Gastrocnemius medialis (tissue), 4 donors: ENCODE measurements around the gene ZCCHC24. TPM values are rescaled to one million over a fixed set of nuclear protein-coding genes. Genes with fewer than 3 reads are reported as not detected.
A peak's percentile ranks its signal among the peaks of the same experiment; 100 is the strongest.

Experiments
- ATAC-seq, 2 donors: fragments of 150-250 bp; one replicate each; pipeline ENCODE4 v1.9.1; 2016
- DNase-seq, 2 donors: peaks; one replicate each; pipeline ENCODE4 v3.0.0-alpha.2; 2019
- H3K27ac ChIP-seq, 4 donors: fragments of 200-600 bp; sonication (generic); 1 replicate in 1 of 4; 2 replicates in 3 of 4; pipeline ENCODE4 v1.5.1; 2016 to 2018; ENCODE audit warnings: mild to moderate bottlenecking in 2 of 4, moderate library complexity in 1 of 4
- H3K27me3 ChIP-seq, 3 donors: fragments of 200-600 bp; sonication (generic) in 2 of 3; 1 replicate in 1 of 3; 2 replicates in 2 of 3; pipeline versions ENCODE4 v1.5.1 to v1.6.0; 2016 to 2019; ENCODE audit warnings: mild to moderate bottlenecking in 1 of 3, moderate library complexity in 1 of 3
- H3K36me3 ChIP-seq, 2 donors: fragments of 200-600 bp; sonication (generic) in 1 of 2; one replicate each; pipeline ENCODE4 v1.5.1; 2017 to 2018
- H3K4me1 ChIP-seq, 2 donors: fragments of 200-600 bp; sonication (generic) in 1 of 2; one replicate each; pipeline ENCODE4 v1.5.1; 2016 to 2017; ENCODE audit warnings: mild to moderate bottlenecking in 2 of 2
- H3K4me3 ChIP-seq, 4 donors: fragments of 200-600 bp; sonication (generic) in 3 of 4; 1 replicate in 1 of 4; 2 replicates in 3 of 4; pipeline ENCODE4 v1.5.1; 2016 to 2019; ENCODE audit warnings: mild to moderate bottlenecking in 2 of 4
- H3K9me3 ChIP-seq, 3 donors: fragments of 200-600 bp; sonication (generic) in 2 of 3; 1 replicate in 1 of 3; 2 replicates in 2 of 3; pipeline ENCODE4 v1.5.1; 2016 to 2019
- CTCF ChIP-seq, 5 experiments: fragments of 450-650 bp in 3 of 5; fragments of 200-600 bp in 2 of 5; sonication (generic) in 2 of 5; IDR thresholded peaks in 4 of 5; conservative IDR thresholded peaks in 1 of 5; 1 replicate in 4 of 5; 2 replicates in 1 of 5; pipeline ENCODE4 v1.5.1; 2016 to 2019; ENCODE audit warnings: antibody characterized with exemption in 5 of 5, mild to moderate bottlenecking in 3 of 5, moderate library complexity in 3 of 5
- POLR2A ChIP-seq, 2 donors: fragments of 450-650 bp; IDR thresholded peaks; one replicate each; pipeline ENCODE4 v1.6.1; 2017; ENCODE audit warnings: antibody characterized with exemption in 2 of 2, mild to moderate bottlenecking in 2 of 2, moderate library complexity in 2 of 2
- in situ Hi-C, 4 donors: fragments of 200-750 bp; cut with MboI; loops; one replicate each; pipeline versions ENCODE4 v1.15.0 to v1.8.0; 2017; ENCODE audit warnings: low sequenced_read_pairs in 4 of 4
- intact Hi-C: fragments of 100-400 bp; cut with DNase I; formaldehyde crosslinking; loops from one replicate; pipeline ENCODE4 v1.15.1; 2023; ENCODE audit warnings: low total_unique reads
- total RNA-seq, 4 donors: library from RNA; depleted of rRNA; stranded (reverse); fragments of >200 nt; gene quantifications; one replicate each; pipeline versions ENCODE4 v1.1.0 to v1.2.3, GENCODE V29; 2016

Gene ZCCHC24
- total RNA-seq, 4 donors from 2014 or later: 59.6 to 122 (median 84.5) TPM

DNA sequence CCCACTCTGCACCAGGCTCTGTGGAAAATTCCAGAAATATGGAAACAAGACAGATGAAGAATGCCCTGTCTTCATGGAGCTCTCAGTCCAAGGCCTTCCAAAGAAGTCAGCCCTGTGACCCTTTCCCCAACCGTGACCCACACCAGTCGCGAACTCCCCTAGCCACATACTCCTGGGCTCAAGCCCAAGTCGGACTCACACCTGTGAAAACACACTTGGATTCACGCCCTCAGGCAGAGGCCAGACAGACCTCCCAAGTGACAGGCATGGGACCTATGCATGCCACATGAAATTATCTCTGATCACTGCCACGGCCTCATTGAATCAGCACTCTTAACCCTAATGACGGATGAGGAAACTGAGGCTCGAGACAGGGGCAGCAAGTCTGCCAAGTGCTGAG, 42.5 kb downstream of the ZCCHC24 start:
- Histone ChIP-seq H3K27me3 (no peaks in the 10 kb centered on the region), H3K4me3 (no peak overlapping the region), H3K36me3 (no peaks in the 10 kb centered on the region), H3K4me1 (peaks cover 0 to 22% of the 10 kb centered on the region in 2 donors), H3K9me3 (no peaks in the 10 kb centered on the region), H3K27ac (peak overlapping the region; percentile 80 to 87 (median 84))
- no peak for ATAC-seq
- peak in 1 of 2 donors; percentile 12 for DNase-seq
- no peak for TF ChIP-seq POLR2A (IDR thresholded peaks at IDR 0.05)
- TF ChIP-seq CTCF (IDR thresholded peaks at IDR 0.05 in 4 of 5, conservative IDR thresholded peaks at IDR 0.05 in 1 of 5): no peak
- in situ Hi-C loops (no loop called here), intact Hi-C loops (no loop called here)

DNA sequence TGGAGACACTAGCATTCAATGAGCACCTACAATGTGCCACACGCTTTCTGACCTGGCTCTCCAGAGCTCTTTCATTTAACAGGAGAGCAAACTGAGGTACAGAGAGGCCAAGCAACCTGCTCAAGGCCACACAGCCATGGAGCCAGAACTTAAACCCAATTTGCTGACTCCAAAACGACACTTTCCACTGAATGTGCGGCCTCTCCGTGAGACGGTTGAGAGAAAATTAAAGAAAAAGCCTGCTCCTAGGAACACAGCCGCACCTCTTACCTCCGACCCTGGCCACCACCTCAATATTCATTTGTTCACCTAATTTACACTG, 42.8 kb downstream of the ZCCHC24 start:
- no peak for TF ChIP-seq POLR2A (IDR thresholded peaks at IDR 0.05)
- no peak for TF ChIP-seq CTCF (IDR thresholded peaks at IDR 0.05 in 4 of 5, conservative IDR thresholded peaks at IDR 0.05 in 1 of 5)
- no peaks in the 10 kb centered on the region for H3K9me3 ChIP-seq

DNA sequence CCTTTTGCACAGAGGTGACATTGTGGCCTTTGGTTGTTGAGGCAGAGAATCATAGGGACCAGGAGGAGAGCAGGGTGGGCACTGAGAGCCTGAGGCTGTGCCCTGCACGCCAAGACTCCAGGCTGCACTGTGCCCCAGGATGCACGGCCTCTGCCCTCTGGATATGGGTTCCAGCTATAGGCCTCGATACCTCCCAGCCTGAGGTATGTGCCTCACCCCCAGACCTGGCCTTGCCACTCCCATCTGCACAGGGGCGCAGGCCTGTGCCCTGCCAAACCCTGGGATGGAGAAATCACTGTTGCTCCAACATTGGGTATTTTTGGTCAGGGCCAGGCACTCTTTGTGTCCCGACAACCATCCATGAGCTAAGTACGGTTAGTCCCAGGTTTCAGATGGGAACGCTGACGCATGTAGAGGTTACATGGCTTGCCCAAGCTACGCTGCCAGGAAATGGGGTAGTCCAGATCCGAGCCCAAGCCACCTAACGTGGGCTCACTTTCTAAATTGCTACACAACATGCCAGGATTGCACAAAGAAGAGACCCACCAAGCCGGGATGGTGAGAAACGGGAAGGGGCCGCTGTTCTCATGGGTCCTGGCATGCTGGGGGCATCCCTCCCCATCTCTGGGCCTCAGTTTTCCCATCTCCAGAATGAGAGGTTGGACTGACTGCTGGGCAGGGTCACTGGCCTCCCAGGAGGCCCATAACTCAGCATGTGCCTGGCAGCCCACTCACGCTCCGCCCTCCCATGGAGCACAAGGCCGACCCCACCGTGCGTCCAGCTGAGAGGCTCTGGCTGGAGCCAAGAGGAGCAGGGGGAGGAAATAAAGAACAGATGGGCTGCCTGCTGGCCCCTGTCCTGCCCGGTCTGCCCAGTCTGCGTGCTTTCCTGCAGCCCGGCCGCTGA, 44.2 kb downstream of the ZCCHC24 start:
- intact Hi-C loops: no loop called here
- H3K27me3 ChIP-seq: no peaks in the 10 kb centered on the region
- peak in 1 of 2 donors; percentile 13 for ATAC-seq
- H3K36me3 ChIP-seq: no peaks in the 10 kb centered on the region
- peaks cover 15 to 39% of the 10 kb centered on the region in 2 donors for H3K4me1 ChIP-seq
- in situ Hi-C loops: no loop called here
- peak in 1 of 2 donors; percentile 78 for DNase-seq
- TF ChIP-seq POLR2A (IDR thresholded peaks at IDR 0.05): no peak
- no peak for TF ChIP-seq CTCF (IDR thresholded peaks at IDR 0.05 in 4 of 5, conservative IDR thresholded peaks at IDR 0.05 in 1 of 5)
- peak overlapping the region; percentile 80 to 87 (median 84) for H3K27ac ChIP-seq
- no peaks in the 10 kb centered on the region for H3K9me3 ChIP-seq
- H3K4me3 ChIP-seq: no peak overlapping the region

More for the DNA sequence above, 42.8 kb downstream of the ZCCHC24 start:
- intact Hi-C loops (no loop called here), in situ Hi-C loops (no loop called here)
- no peaks in the 10 kb centered on the region for H3K36me3 ChIP-seq
- H3K4me3 ChIP-seq: no peak overlapping the region
- peak overlapping the region; percentile 80 to 87 (median 84) for H3K27ac ChIP-seq
- no peaks in the 10 kb centered on the region for H3K27me3 ChIP-seq
- DNase-seq (no peak), ATAC-seq (no peak)
- peaks cover 2 to 26% of the 10 kb centered on the region in 2 donors for H3K4me1 ChIP-seq

- Histone ChIP-seq H3K9me3 (no peaks in the 10 kb centered on the region), H3K27me3 (no peaks in the 10 kb centered on the region), H3K27ac (peak overlapping the region; percentile 80 to 87 (median 84)), H3K4me1 (peaks cover 24 to 44% of the 10 kb centered on the region in 2 donors), H3K36me3 (no peaks in the 10 kb centered on the region), H3K4me3 (peak overlapping the region in 1 of 4 donors; percentile 20)
- peak in 1 of 2 donors; percentile 14 for ATAC-seq
- TF ChIP-seq POLR2A (IDR thresholded peaks at IDR 0.05): no peak
- peak; percentile 66 to 88 (median 70) for TF ChIP-seq CTCF (IDR thresholded peaks at IDR 0.05 in 4 of 5, conservative IDR thresholded peaks at IDR 0.05 in 1 of 5)
- intact Hi-C loops (loop anchor here (1.0 kb wide), 1 partner anchor 67 kb away; no protein-coding TSS in a partner anchor), in situ Hi-C loops (no loop called here)
- DNase-seq: peak in 1 of 2 donors; percentile 56
Observed at GRCh38 chr10:79400146-79401004, 45.0 kb downstream of the ZCCHC24 start.
